ENCODE data around the gene FOXL2NB. TPM values are rescaled to one million over a fixed set of nuclear protein-coding genes. Genes with fewer than 3 reads are reported as not detected.

FOXL2NB gene
- total RNA-seq, 4 donors from 2014 or later: 0.26 TPM; not detected in 3

- no peak for DNase-seq (ENCODE audit: low spot score in 2 of 2)
- WGBS: 91% methylated on average over 2 of the region's 2 CpGs
- no peaks in the 10 kb centered on the region for H3K36me3 ChIP-seq
- H3K4me3 ChIP-seq: no peak overlapping the region
- H3K4me1 ChIP-seq: no peaks in the 10 kb centered on the region
- H3K27me3 ChIP-seq: no peaks in the 10 kb centered on the region
- no peak overlapping the region for H3K27ac ChIP-seq
- no peaks in the 10 kb centered on the region for H3K9me3 ChIP-seq
- TF ChIP-seq, protein P1, sequence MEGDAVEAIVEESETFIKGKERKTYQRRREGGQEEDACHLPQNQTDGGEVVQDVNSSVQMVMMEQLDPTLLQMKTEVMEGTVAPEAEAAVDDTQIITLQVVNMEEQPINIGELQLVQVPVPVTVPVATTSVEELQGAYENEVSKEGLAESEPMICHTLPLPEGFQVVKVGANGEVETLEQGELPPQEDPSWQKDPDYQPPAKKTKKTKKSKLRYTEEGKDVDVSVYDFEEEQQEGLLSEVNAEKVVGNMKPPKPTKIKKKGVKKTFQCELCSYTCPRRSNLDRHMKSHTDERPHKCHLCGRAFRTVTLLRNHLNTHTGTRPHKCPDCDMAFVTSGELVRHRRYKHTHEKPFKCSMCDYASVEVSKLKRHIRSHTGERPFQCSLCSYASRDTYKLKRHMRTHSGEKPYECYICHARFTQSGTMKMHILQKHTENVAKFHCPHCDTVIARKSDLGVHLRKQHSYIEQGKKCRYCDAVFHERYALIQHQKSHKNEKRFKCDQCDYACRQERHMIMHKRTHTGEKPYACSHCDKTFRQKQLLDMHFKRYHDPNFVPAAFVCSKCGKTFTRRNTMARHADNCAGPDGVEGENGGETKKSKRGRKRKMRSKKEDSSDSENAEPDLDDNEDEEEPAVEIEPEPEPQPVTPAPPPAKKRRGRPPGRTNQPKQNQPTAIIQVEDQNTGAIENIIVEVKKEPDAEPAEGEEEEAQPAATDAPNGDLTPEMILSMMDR (IDR thresholded peaks at IDR 0.05): no peak
- TF ChIP-seq POLR2A (IDR thresholded peaks at IDR 0.05): no peak
- TF ChIP-seq EP300 (IDR thresholded peaks at IDR 0.05): no peak
- TF ChIP-seq POLR2AphosphoS5 (IDR thresholded peaks at IDR 0.05): no peak
Measured at GRCh38 chr3:138987181-138987580, 40.2 kb downstream of the FOXL2NB start.

DNA sequence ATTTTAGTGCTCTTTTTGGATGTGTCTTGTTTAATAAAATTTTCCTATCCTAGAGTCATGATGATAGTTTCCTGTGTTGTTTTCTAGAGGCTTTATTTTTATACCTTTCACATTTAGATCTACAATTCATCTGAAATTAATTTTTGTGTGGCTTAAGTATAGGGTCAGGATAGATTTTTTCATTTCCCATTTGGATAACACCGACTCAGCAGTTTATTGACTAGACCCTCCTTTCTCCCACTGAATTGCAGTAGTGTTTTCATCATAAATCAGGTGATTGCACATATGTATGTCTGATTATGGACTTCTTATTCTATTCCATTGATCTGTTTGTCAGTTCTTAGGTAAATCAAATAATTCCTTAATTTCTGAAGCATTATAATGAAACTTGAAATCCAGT lies 48.7 kb downstream of the FOXL2NB start:
- DNase-seq (ENCODE audit: low spot score in 2 of 2): no peak
- Histone ChIP-seq H3K9me3 (no peaks in the 10 kb centered on the region), H3K4me3 (no peak overlapping the region), H3K27me3 (peaks cover 5% of the 10 kb centered on the region), H3K36me3 (no peaks in the 10 kb centered on the region), H3K4me1 (no peaks in the 10 kb centered on the region), H3K27ac (no peak overlapping the region)
- WGBS: 85% methylated on average over 1 of the region's 1 CpG
- TF ChIP-seq, protein P1 (IDR thresholded peaks at IDR 0.05): no peak
- no peak for TF ChIP-seq EP300 (IDR thresholded peaks at IDR 0.05)
- TF ChIP-seq POLR2A (IDR thresholded peaks at IDR 0.05): no peak
- TF ChIP-seq POLR2AphosphoS5 (IDR thresholded peaks at IDR 0.05): no peak

Other genes starting within 250 kb of the FOXL2NB start
- gene PIK3CB, start 112.3 kb upstream of the FOXL2NB start, total RNA-seq: 10 to 100 TPM; 47.4 to 66.9 (median 53.2) TPM
- under 1 TPM in 1 of 4 donors, not detected in 3; 0.30 TPM for gene FOXL2, start 80 bp upstream of the FOXL2NB start, total RNA-seq
- gene PRR23A, start 59.1 kb downstream of the FOXL2NB start, total RNA-seq: not detected
- gene PRR23B, start 73.7 kb downstream of the FOXL2NB start, total RNA-seq: not detected
- gene PRR23C, start 97.7 kb downstream of the FOXL2NB start, total RNA-seq: not detected